MM.1S (cell line): Measurements from ENCODE around the gene CIB1.

Experiments used
- EZH2 ChIP-seq: fragments of 300-600 bp; sonication (generic); optimal IDR thresholded peaks from 2 replicates; pipeline ENCODE3; 2017; ENCODE audit warnings: low read depth, mild to moderate bottlenecking, antibody characterized with exemption, low read length, mixed read lengths
- EZH2phosphoT487 ChIP-seq: fragments of 300-600 bp; sonication (generic); IDR thresholded peaks from 2 replicates; pipeline ENCODE4 v1.6.1; 2018; ENCODE audit warnings: antibody characterized with exemption, low read length
- TF ChIP-seq, protein P1 (sequence below): fragments of 300-600 bp; sonication (generic); IDR thresholded peaks from 2 replicates; pipeline ENCODE4 v1.5.1; 2016; ENCODE audit warnings: antibody characterized with exemption, low read length, mixed read lengths

- TF ChIP-seq, protein P1, sequence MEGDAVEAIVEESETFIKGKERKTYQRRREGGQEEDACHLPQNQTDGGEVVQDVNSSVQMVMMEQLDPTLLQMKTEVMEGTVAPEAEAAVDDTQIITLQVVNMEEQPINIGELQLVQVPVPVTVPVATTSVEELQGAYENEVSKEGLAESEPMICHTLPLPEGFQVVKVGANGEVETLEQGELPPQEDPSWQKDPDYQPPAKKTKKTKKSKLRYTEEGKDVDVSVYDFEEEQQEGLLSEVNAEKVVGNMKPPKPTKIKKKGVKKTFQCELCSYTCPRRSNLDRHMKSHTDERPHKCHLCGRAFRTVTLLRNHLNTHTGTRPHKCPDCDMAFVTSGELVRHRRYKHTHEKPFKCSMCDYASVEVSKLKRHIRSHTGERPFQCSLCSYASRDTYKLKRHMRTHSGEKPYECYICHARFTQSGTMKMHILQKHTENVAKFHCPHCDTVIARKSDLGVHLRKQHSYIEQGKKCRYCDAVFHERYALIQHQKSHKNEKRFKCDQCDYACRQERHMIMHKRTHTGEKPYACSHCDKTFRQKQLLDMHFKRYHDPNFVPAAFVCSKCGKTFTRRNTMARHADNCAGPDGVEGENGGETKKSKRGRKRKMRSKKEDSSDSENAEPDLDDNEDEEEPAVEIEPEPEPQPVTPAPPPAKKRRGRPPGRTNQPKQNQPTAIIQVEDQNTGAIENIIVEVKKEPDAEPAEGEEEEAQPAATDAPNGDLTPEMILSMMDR: no peak
- TF ChIP-seq EZH2: no peak
- no peak for TF ChIP-seq EZH2phosphoT487
Measured at GRCh38 chr15:90194655-90195054, 39.1 kb downstream of the CIB1 start.
